Chondrocyte (in vitro differentiated cells): ENCODE data around the gene FAM83E. TPM values are rescaled to one million over a fixed set of nuclear protein-coding genes. Genes with fewer than 3 reads are reported as not detected.
A peak's percentile ranks its signal among the peaks of the same experiment; 100 is the strongest.

Experiments
- DNase-seq: peaks from one replicate; pipeline ENCODE4 v3.0.0; 2021; ENCODE audit warnings: mixed read lengths, low spot score
- H3K27ac Mint-ChIP-seq: one replicate; pipeline ENCODE4 v1.8.0; 2021; ENCODE audit warnings: mild to moderate bottlenecking, moderate library complexity, mixed read lengths; ENCODE audit not compliant: unreplicated experiment
- H3K27me3 Mint-ChIP-seq: 2 replicates; pipeline ENCODE4 v1.8.0; 2021; ENCODE audit warnings: low read depth, mixed read lengths
- H3K36me3 Mint-ChIP-seq: 2 replicates; pipeline ENCODE4 v1.8.0; 2021; ENCODE audit warnings: low read depth, mixed read lengths
- H3K4me1 Mint-ChIP-seq: 2 replicates; pipeline ENCODE4 v1.8.0; 2021; ENCODE audit warnings: low read depth, mild to moderate bottlenecking, mixed read lengths
- H3K4me3 Mint-ChIP-seq: one replicate; pipeline ENCODE4 v1.8.0; 2021; ENCODE audit warnings: mild to moderate bottlenecking, moderate library complexity, mixed read lengths; ENCODE audit not compliant: unreplicated experiment
- H3K9me3 Mint-ChIP-seq: 2 replicates; pipeline ENCODE4 v1.8.0; 2021; ENCODE audit warnings: low read depth, mixed read lengths
- CTCF ChIP-seq: fragments of 200-600 bp; sonication (generic); IDR thresholded peaks from 2 replicates; pipeline ENCODE4 v1.5.0; 2021; ENCODE audit warnings: antibody characterized with exemption, mild to moderate bottlenecking, moderate library complexity
- total RNA-seq: library from RNA; stranded (reverse); gene quantifications from 3 replicates; pipeline ENCODE4 v1.2.1, GENCODE V29; 2021

Gene FAM83E
- total RNA-seq, 1 donor from 2014 or later: 0.67 TPM

- H3K27ac Mint-ChIP-seq: no peak overlapping the region
- no peak for DNase-seq
- no peak for TF ChIP-seq CTCF
- H3K9me3 Mint-ChIP-seq: no peaks in the 10 kb centered on the region
- H3K27me3 Mint-ChIP-seq: peaks cover 4% of the 10 kb centered on the region
- H3K36me3 Mint-ChIP-seq: no peaks in the 10 kb centered on the region
- H3K4me3 Mint-ChIP-seq: no peak overlapping the region
- H3K4me1 Mint-ChIP-seq: no peaks in the 10 kb centered on the region
These were observed 18.0 kb downstream of the FAM83E start for GRCh38 chr19:48596679-48597465.

- no peaks in the 10 kb centered on the region for H3K36me3 Mint-ChIP-seq
- TF ChIP-seq CTCF: no peak
- no peak overlapping the region for H3K4me3 Mint-ChIP-seq
- no peak for DNase-seq
- no peaks in the 10 kb centered on the region for H3K4me1 Mint-ChIP-seq
- H3K27me3 Mint-ChIP-seq: peaks cover 4% of the 10 kb centered on the region
- H3K9me3 Mint-ChIP-seq: no peaks in the 10 kb centered on the region
- no peak overlapping the region for H3K27ac Mint-ChIP-seq
These were observed 18.6 kb downstream of the FAM83E start for GRCh38 chr19:48596237-48596636.

DNA sequence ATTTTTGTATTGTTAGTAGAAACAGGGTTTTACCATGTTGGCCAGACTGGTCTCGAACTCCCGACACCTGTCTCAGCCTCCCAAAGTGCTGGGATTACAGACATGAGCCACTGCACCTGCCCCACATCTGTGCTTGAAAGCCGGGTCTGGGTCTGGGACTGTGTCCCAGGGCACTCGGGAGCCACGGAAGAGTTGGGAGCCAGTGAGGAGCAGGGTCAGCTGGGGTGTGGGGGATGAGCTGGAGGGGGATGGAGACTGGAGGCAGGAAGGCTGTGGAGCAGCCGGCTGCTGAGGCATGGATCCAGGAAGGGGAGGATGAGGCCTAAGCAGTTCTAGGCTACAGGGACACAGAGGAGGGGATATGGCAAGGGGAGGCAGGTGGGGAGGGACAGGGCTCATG lies 19.0 kb downstream of the FAM83E start:
- Mint-ChIP-seq H3K27me3 (peaks cover 4% of the 10 kb centered on the region), H3K4me3 (no peak overlapping the region)

DNA sequence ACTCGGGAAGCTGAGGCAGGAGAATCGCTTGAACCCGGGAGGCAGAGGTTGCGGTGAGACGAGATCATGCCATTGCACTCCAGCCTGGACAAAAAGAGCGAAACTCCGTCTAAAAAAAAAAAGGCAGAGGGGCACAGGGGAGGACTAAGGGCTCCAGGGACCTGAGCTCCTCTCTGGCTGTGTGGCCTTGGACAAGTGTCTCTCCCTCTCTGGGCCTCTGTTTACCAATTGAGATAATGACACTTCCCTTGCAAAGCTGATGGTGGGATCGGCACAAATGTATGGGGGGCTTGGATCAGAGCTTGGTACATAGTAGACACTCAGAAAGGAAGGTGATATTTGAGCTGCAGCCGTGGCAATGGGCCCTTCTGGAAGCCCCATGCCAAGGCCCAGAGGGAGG lies 19.7 kb downstream of the FAM83E start:
- no peak overlapping the region for H3K4me3 Mint-ChIP-seq
- no peaks in the 10 kb centered on the region for H3K4me1 Mint-ChIP-seq

More for the DNA sequence above, 19.0 kb downstream of the FAM83E start:
- Mint-ChIP-seq H3K36me3 (no peaks in the 10 kb centered on the region), H3K27ac (no peak overlapping the region), H3K4me1 (no peaks in the 10 kb centered on the region), H3K9me3 (no peaks in the 10 kb centered on the region)
- no peak for DNase-seq
- TF ChIP-seq CTCF: no peak

GRCh38 chr19:48591021-48591420 lies 23.9 kb downstream of the FAM83E start:
- Mint-ChIP-seq H3K4me1 (peaks cover 8% of the 10 kb centered on the region), H3K27ac (no peak overlapping the region), H3K27me3 (no peaks in the 10 kb centered on the region), H3K4me3 (no peak overlapping the region), H3K9me3 (no peaks in the 10 kb centered on the region), H3K36me3 (no peaks in the 10 kb centered on the region)
- peak; percentile 19 for TF ChIP-seq CTCF
- no peak for DNase-seq

More for the DNA sequence above, 19.7 kb downstream of the FAM83E start:
- no peak for TF ChIP-seq CTCF
- no peaks in the 10 kb centered on the region for H3K36me3 Mint-ChIP-seq
- H3K27ac Mint-ChIP-seq: no peak overlapping the region
- peaks cover 4% of the 10 kb centered on the region for H3K27me3 Mint-ChIP-seq
- H3K9me3 Mint-ChIP-seq: no peaks in the 10 kb centered on the region
- DNase-seq: no peak
